NCI-H345 (cell line): ENCODE data around the gene MTURN.

ENCODE experiments used
- DNase-seq: peaks from one replicate; lab custom pipeline; 2025; lab: John Stamatoyannopoulos, UW

The MTURN gene

DNA sequence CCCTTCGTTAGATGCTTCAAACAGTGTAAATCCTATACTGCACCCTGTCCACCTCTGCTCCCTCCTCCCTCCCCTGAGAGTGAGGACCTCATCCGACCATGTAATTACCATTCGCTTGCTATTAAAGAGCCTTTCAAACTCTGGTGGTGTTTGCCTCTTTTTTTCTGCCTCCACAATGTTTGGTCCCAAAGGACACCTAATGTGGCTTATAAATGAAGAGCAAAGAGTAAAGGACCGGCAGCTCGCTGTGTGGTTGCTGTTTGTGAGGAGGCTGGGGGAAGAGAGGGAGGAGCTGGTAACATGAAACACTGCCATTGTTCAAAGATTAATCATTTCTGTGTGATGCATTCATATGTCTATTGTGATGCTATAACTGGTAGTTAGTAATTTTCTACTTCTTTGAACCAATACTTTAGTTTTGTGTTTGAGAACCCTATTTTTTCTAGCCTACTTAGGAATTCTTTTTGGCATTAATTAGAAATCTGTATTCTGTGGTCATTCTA, 27.9 kb downstream of the MTURN start:
- peak; percentile 94 for DNase-seq

DNA sequence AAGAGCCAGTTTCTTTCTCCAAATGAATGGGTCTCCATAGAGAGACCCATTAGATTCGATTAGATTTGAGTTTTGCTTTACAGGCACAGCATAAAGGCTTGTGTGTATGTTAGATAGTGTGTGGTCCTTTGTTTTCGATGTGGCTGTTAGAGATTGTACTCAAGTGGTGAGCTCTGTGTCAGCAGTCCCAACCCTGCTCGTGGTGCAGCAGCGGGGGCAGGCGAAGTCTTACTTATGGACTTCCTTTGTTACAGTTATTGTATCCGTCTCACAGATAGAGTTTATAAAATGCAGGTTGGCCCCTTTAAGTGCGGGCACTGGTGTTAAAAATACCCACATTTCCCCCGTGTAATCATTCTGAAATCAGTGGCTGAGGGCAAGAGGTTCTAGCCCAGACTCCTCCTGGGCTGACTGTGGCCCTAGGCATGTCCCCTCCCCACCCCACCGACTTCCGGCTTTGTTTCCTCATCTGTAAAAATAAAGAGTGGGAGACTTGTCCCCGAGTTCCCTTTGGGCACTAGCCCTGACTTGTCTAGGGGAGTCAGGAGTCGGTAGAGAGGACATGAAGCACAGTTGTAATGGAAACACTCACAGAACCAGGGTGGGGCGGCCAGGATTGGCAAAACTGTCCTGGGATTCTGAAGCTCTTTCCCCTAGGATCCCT, 28.6 kb downstream of the MTURN start:
- peak; percentile 71 for DNase-seq

DNA sequence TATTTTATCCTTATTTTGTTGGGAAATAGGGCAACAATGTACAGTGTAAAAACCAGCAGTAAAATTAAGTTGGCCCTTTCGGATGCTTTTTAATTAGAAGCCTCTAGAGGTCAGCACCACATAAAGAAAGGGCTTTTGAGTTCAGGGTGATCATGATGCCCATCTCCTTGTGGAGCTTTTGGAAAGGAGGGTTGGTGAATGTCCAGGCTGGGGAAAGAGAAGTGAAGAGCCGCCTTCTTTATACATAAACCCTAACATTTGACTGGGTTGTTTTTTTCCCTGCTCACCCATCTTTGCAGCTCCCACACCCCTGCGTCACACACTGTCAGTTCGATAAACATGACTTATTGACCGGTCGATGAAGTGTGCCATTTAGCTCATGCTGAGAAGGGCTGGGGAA, 29.8 kb downstream of the MTURN start:
- peak; percentile 65 for DNase-seq

DNA sequence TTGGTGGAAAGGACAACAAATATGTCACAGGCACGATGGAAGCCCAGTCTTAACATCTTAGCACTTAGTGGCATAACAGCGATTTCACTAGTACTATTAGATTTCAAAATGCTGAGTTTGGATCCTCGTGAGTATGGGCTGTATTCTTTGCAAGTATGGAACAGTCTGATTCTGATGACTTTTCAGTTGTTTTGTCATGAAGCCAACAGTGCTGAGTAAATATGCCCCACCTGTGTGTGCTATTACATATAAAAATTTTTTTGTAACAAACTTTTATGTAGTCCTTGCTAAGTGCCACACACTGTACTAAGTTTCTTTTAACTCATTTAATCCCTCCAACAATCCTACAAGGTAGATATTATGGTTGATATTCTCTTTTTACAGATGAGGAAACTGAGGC, 30.8 kb downstream of the MTURN start:
- no peak for DNase-seq

DNA sequence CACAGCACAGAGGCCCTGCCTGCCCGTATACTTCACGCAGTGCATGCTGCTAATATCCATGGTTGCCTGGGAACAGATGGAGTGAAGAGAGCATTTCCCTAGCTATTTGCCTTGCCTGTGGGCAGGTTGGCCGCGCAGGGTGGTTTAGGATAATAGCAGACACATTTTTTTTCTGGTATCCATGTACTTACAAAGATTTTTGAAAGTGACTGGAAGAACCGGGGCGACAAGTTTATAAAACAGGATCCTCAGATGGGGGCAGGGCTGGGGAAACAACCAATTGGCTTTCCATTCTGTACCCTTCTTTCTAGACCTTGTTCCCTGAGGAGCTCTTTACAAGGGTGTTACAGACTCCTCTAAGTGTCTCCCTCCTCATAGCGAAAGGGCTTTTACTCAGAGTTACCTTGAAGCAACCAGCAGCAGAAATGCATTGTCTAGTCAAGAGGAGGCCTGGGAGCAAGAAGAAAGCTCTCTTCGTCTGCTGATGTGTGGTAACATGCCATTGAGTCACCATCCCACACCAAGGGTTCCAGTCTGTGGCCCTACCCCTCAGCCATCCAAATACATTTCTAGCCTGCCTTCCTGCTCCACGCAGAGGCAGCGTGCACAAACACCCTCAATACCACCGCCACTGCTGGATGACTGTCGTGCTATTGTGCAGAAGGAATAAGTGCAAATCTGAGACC, 31.5 kb downstream of the MTURN start:
- DNase-seq = peak; percentile 73

- no peak for DNase-seq
Measured at GRCh38 chr7:30166841-30167235, 32.1 kb downstream of the MTURN start.

GRCh38 chr7:30167901-30168300, 33.1 kb downstream of the MTURN start:
- DNase-seq = no peak

- no peak for DNase-seq
Measured at GRCh38 chr7:30168835-30169573, 34.2 kb downstream of the MTURN start.

DNA sequence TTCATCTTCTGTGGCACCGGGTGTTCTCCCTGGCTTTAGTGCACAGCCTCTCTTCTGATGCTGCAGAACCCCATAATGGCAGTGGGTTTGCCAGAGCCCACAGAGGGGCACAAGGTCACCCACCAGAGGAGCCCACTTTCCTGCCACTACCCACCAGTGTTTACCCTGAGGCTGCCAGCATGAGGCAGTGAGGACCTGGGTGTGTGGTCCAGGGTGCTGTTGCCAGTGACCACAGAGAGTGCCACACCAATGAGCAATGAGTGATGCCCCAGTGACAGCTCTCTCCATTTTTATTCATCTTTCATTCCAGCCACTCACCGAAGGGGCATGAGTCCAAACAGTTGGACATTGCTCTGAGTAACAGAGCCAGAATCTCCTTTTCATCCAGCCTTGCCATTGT, 34.8 kb downstream of the MTURN start:
- no peak for DNase-seq

DNA sequence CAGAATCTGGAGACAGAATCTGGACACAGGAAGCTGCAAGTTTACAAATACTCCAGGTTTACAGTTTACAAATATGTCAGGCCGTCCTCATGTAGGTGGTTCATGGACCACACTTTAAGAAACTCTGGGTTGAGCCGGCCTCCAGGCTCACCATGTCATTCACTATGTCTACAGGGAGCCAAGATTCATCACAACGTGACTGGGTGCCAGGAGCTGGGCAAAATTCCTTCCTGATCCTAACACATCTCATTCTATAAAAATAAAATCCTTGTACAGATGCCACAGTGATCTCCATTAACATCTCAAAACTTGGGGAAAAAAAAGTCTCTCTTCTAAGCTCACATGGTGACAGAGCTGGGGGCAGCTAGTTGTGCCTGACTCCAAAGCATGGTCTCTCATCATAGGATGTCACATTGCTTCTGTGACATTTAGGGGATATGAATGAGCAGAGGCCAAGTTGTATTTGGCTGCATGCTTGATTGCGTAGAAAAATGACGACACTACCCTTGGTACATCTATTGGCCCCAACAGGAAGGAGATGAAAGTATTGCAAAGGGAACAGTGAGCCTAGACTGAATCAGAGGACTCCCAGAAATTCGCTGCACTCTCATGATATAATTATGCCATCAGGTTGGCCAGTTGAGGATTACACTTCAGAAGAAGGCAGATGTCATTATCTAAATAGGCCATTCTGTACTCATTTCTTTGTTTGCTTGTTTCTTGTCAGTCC, 35.9 kb downstream of the MTURN start:
- DNase-seq = no peak

GRCh38 chr7:30171766-30172447, 37.1 kb downstream of the MTURN start:
- no peak for DNase-seq

- DNase-seq = no peak
Measured at GRCh38 chr7:30172451-30172850, 37.7 kb downstream of the MTURN start.

DNA sequence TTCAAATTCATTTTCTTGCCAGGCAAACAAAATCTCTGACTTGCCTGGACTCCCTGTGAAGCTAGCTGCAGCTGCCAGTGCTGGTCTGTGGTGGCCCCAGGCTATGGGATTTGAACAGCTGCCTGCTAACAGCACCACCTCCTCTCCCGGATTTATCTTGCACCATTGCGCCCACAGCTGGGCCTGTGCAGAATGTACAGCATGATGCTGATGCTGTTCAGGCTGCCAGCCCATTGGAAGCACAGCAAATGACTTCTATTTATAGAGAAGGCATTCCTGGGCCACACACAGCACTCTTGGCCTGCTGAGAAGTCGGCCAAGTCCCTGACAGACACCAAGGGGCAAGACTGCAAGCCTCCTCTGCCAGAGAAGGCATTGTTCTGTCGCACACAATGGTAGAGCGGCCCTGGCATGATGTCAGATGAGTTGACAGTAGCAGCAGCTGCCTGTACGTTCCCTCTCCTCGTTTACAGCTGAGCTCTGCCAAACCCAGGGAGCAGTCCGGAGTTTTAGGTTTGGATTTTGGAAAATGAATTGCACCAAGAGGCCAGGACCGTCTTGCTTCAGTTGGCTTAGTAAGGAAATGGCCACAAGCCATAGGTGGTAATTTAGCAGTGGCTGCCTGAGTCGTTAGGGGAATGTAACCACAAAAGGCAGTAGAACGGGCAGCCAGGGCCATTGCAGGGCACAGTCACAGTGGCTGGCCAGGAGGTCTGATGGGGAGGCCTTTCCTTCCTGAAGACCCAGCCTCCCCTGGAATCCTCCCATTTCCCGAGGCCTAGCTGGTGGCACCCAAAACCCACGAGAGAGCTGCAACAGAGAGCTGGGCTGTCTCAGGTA, 38.5 kb downstream of the MTURN start:
- peak; percentile 96 for DNase-seq

DNA sequence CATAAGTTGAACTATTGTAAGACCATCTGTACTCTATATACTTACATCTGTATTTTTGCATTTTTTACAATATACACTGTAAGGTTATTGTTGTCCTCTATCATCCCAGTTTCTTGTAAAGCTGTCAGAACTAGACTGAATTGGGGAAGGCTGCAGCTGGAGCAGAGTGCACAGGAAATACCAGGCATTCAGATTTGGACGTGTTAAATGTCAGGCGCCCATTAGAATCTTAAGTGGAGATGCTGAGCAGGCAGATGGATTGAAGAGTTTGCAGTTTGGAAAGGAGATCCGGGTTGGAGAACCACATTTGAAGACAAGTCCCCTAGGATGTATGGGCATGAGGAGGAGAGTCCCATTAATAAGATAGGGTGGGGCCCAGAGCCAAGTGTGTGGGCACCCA, 40.4 kb downstream of the MTURN start:
- no peak for DNase-seq

DNA sequence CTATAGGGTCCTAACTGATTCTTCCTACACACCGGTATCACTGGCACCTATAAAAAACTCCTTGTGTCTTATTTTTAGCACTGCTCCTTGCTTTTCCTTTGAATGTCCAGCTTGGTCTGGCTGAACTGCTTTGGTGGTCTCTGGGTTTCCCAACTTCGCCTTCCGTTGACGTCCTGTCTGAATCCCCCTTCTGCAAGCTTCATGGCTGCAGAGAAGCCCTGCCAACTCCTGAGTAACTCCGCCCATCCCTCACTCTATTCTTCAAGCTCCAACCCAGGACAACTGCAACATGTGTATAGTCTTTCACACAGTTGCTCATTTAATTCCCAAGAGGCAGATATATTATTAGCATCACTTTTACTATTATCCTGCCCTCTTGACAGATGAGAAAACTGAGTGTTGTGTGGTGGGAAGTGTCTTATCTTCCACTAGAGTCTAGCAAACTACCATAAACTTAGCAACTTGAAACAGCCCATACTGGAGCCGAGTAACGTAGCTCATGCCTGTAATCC, 40.9 kb downstream of the MTURN start:
- no peak for DNase-seq

DNA sequence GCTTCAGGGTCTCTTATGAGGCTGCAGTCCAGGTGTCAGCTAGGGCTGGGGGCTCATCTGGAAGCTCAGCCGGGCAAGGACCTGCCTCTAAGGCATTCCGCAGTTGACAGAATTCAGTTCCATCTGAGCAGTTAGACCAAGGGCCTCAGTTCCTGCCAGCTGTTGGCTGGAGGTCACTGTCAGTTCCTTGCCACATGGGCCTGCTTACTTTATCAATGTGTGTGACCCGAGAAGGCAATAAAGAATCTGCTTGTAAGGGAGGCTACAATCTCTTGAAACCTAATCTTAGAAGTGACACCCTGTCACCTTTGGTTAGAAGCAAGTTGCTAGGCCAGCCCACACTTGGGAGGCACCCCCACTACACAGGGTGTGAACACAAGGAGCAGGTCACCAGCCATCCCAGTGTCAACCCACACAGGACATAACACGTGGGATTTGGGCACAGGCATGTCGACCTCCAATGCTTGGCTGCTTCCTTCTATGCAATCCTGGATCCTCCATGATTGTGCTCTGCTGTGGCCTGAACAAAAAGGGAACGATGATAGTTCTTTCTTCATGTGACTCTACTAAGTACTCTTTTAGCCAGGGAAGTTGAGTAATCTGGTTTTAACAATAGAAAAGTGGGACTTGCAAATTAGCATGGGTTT, 41.8 kb downstream of the MTURN start:
- DNase-seq = no peak

DNA sequence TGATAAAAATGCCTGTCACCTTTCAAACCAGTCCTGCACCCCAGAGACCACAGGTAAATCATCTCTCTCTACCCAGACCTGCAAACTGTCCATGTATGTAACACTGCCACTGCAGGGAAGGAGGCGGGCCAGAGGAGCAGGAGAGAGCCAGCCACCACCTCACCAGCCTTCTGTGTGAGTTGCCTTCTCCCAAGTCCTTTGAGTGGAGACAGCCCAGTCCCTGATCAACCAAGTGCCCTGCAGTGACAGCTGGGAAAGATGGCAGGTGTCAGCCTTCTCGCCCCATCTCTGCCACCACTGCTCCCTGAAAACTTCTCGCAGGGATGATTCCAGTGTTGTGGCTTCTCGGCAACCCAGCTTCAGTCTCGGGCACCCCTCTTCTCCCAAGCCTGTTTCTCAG, 42.4 kb downstream of the MTURN start:
- no peak for DNase-seq

DNA sequence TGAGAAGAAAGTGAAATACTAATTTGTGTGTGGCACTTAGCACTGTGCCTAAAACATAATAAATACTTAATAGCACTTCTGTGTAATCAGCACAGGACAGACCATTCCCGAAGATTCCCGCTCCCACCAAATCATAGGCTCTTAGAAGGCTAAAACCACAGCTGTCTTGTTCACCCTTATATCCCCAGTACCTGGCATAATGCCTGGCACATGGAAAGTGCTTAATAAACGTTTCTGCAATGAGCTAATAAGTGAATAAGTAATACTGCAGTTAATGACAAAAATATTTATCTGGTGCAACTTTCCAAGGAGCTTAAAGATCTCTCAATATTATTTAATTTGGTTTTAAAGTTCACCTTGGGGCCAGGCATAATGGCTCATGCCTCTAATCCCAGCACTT, 43.2 kb downstream of the MTURN start:
- no peak for DNase-seq

GRCh38 chr7:30178748-30179436, 44.1 kb downstream of the MTURN start:
- DNase-seq = no peak

DNA sequence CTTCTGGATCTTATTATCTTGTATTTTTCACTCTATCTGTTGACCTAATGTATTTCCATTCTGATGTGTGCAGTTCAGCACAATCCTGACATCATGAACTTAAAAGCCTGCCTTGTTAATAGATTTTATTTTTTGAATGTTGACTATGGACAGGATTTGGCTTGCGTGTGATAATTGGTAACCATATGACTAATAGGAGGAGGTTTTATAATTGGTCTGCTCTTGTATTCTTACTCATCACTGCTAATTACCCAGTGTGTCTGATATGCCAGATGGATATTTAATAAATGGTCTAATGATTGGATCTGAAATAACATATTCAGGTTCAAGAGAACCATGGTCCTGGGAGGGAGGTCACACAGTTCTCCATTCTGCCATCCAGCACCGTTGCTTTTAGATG, 45.9 kb downstream of the MTURN start:
- no peak for DNase-seq
